K562 treated with DMSO at 1 percent for 12 hours (cell line): ENCODE measurements around the gene APBB1IP. TPM values are rescaled to one million over a fixed set of nuclear protein-coding genes. Genes with fewer than 3 reads are reported as not detected.

Experiments used
- total RNA-seq: library from RNA; unstranded; fragments of 300-600 nt; gene quantifications from 2 replicates; pipeline ENCODE4 v1.2.3, GENCODE V29; 2022; ENCODE audit not compliant: insufficient read depth

The APBB1IP gene, protein sequence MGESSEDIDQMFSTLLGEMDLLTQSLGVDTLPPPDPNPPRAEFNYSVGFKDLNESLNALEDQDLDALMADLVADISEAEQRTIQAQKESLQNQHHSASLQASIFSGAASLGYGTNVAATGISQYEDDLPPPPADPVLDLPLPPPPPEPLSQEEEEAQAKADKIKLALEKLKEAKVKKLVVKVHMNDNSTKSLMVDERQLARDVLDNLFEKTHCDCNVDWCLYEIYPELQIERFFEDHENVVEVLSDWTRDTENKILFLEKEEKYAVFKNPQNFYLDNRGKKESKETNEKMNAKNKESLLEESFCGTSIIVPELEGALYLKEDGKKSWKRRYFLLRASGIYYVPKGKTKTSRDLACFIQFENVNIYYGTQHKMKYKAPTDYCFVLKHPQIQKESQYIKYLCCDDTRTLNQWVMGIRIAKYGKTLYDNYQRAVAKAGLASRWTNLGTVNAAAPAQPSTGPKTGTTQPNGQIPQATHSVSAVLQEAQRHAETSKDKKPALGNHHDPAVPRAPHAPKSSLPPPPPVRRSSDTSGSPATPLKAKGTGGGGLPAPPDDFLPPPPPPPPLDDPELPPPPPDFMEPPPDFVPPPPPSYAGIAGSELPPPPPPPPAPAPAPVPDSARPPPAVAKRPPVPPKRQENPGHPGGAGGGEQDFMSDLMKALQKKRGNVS
- not detected in 2 replicates for total RNA-seq

DNA sequence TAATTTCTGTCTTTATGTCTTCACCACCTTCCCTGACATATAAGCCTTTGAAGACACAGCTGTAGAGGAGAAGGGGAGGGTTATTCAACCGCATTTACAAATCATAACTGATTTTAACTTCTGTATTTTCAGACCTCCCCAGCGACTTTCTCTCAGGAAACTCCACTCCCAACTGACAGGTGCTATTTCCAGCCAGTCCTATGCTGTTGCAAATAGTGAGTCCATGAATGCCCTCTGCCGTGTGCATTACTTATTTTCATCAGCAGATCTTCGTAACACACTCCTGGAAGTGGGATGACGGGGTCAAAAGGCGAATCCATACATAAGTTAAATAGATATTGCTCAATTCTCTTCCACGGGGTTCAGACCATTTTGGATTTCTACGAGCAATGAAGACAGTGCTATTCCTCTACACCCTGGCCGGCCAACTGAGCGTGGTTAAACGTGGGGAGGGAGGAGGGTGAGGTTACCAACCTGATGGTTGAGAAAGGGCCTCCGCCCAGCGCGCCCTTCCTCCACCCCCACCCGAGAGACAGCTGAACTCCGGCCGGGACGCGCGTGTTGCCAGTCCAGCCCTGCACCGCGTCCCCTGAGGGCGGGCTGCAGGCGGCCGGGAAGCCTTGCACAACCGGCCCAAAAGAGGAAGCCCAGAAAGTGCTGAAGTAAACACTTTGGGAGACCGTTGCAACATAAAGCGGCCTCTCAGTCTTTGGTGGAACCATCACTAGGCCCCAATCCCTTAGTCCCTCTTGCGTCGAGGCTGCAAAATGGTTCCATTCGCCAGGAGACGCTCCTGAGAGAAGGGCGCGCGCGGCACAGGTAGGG, at the start of gene APBB1IP:
Gene APBB1IP (plus strand): TSS at position 705 of the 825 bp plus-strand sequence. CDS start 53,986 bp downstream, outside the sequence.

Other genes starting within 250 kb of the APBB1IP start
- gene GAD2, start 221.6 kb upstream of the APBB1IP start, total RNA-seq: not detected in 2 replicates